Liver (tissue), 9 donors: ENCODE measurements around the gene SEPTIN10. TPM values are rescaled to one million over a fixed set of nuclear protein-coding genes. Genes with fewer than 3 reads are reported as not detected.
"Not testable (repeated sequence)": the region's sequence is repeated elsewhere in the genome, so short reads cannot be mapped to it uniquely, and the experiment has no call there.

Source experiments
- DNase-seq: peaks from one replicate; pipeline ENCODE4 v3.0.0-alpha.2; 2017; ENCODE audit warnings: low spot score
- H3K27ac ChIP-seq, 2 donors: one replicate each; pipeline ENCODE4 v1.7.0; 2013; ENCODE audit warnings: inconsistent platforms in 2 of 2, low read length in 2 of 2, control low read depth in 1 of 2, low read depth in 1 of 2, mild to moderate bottlenecking in 1 of 2
- H3K27me3 ChIP-seq, 4 donors: one replicate each; pipeline versions ENCODE4 v1.6.1 to v1.7.0; 2013; ENCODE audit warnings: low read length in 3 of 4, inconsistent platforms in 1 of 4, mild to moderate bottlenecking in 1 of 4, moderate library complexity in 1 of 4; ENCODE audit not compliant: control insufficient read depth in 4 of 4, insufficient read depth in 4 of 4
- H3K36me3 ChIP-seq, 4 donors: one replicate each; pipeline versions ENCODE4 v1.6.1 to v1.7.0; 2013; ENCODE audit warnings: low read length in 3 of 4, mild to moderate bottlenecking in 3 of 4, low read depth in 1 of 4, moderate library complexity in 1 of 4; ENCODE audit not compliant: control insufficient read depth in 4 of 4, insufficient read depth in 3 of 4
- H3K4me1 ChIP-seq, 4 donors: one replicate each; pipeline versions ENCODE4 v1.6.1 to v1.7.0; 2013; ENCODE audit warnings: low read length in 3 of 4, mild to moderate bottlenecking in 3 of 4, moderate library complexity in 1 of 4; ENCODE audit not compliant: control insufficient read depth in 4 of 4, insufficient read depth in 4 of 4
- H3K4me3 ChIP-seq, 3 donors: one replicate each; pipeline versions ENCODE4 v1.6.1 to v1.7.0; 2013; ENCODE audit warnings: low read length in 3 of 3, control low read depth in 1 of 3, low read depth in 1 of 3, mild to moderate bottlenecking in 1 of 3
- H3K9ac ChIP-seq, 2 donors: one replicate each; pipeline ENCODE4 v1.7.0; 2013; ENCODE audit warnings: low read length in 2 of 2, mild to moderate bottlenecking in 2 of 2, moderate library complexity in 2 of 2, control low read depth in 1 of 2, low read depth in 1 of 2
- H3K9me3 ChIP-seq, 4 donors: one replicate each; pipeline versions ENCODE4 v1.6.1 to v1.7.0; 2013; ENCODE audit warnings: low read length in 3 of 4; ENCODE audit not compliant: control insufficient read depth in 4 of 4
- ATF3 ChIP-seq: IDR thresholded peaks from 2 replicates; pipeline ENCODE4 v1.6.1; 2016; ENCODE audit warnings: antibody characterized with exemption
- CTCF ChIP-seq: fragments of 150-350 bp; IDR thresholded peaks from 2 replicates; pipeline ENCODE4 v1.5.1; 2017; ENCODE audit warnings: improper control_type of control experiment, low read depth, low read length; ENCODE audit not compliant: missing input control
- EGR1 ChIP-seq, 2 donors: IDR thresholded peaks; 2 replicates each; pipeline ENCODE4 v1.6.1; 2016 to 2018; ENCODE audit warnings: antibody characterized with exemption in 2 of 2, low read depth in 2 of 2
- FOXA1 ChIP-seq: IDR thresholded peaks from 2 replicates; pipeline ENCODE4 v1.6.1; 2016; ENCODE audit warnings: antibody characterized with exemption
- FOXA2 ChIP-seq: IDR thresholded peaks from 2 replicates; pipeline ENCODE4 v1.6.1; 2016; ENCODE audit warnings: antibody characterized with exemption
- GABPA ChIP-seq, 2 donors: IDR thresholded peaks in 1 of 2; conservative IDR thresholded peaks in 1 of 2; 2 replicates each; pipeline ENCODE4 v1.6.1; 2016; ENCODE audit warnings: antibody characterized with exemption in 2 of 2, mild to moderate bottlenecking in 1 of 2, moderate library complexity in 1 of 2
- HNF4A ChIP-seq, 2 donors: conservative IDR thresholded peaks; 2 replicates each; pipeline ENCODE4 v1.6.1; 2016; ENCODE audit warnings: antibody characterized with exemption in 2 of 2, mild to moderate bottlenecking in 2 of 2
- HNF4G ChIP-seq: IDR thresholded peaks from 2 replicates; pipeline ENCODE4 v1.6.1; 2016; ENCODE audit warnings: antibody characterized with exemption
- JUND ChIP-seq, 2 donors: IDR thresholded peaks; 2 replicates each; pipeline ENCODE4 v1.6.1; 2016; ENCODE audit warnings: antibody characterized with exemption in 2 of 2
- MAX ChIP-seq: IDR thresholded peaks from 2 replicates; pipeline ENCODE4 v1.6.1; 2016; ENCODE audit warnings: antibody characterized with exemption
- NR2F2 ChIP-seq: IDR thresholded peaks from 2 replicates; pipeline ENCODE4 v1.6.1; 2016; ENCODE audit warnings: antibody characterized with exemption
- RAD21 ChIP-seq, 2 donors: IDR thresholded peaks; 2 replicates each; pipeline ENCODE4 v1.6.1; 2016; ENCODE audit warnings: antibody characterized with exemption in 2 of 2, mild to moderate bottlenecking in 2 of 2
- REST ChIP-seq: IDR thresholded peaks from 2 replicates; pipeline ENCODE4 v1.6.1; 2016; ENCODE audit warnings: antibody characterized with exemption, mild to moderate bottlenecking
- RXRA ChIP-seq, 2 donors: IDR thresholded peaks; 2 replicates each; pipeline ENCODE4 v1.6.1; 2017 to 2018; ENCODE audit warnings: antibody characterized with exemption in 2 of 2, mild to moderate bottlenecking in 1 of 2
- SP1 ChIP-seq: IDR thresholded peaks from 2 replicates; pipeline ENCODE4 v1.6.1; 2018; ENCODE audit warnings: antibody characterized with exemption, mild to moderate bottlenecking
- TAF1 ChIP-seq: conservative IDR thresholded peaks from 2 replicates; pipeline ENCODE4 v1.6.1; 2016; ENCODE audit warnings: antibody characterized with exemption, mild to moderate bottlenecking
- YY1 ChIP-seq: IDR thresholded peaks from 2 replicates; pipeline ENCODE4 v1.6.1; 2016; ENCODE audit warnings: antibody characterized with exemption, mild to moderate bottlenecking
- ZBTB33 ChIP-seq: IDR thresholded peaks from 2 replicates; pipeline ENCODE4 v1.6.1; 2016; ENCODE audit warnings: antibody characterized with exemption
- WGBS: extraction: QIAGEN DNeasy Blood & Tissue Kit; methylation state at CpG from one replicate; pipeline ENCODE4 v1.1.7; 2013; 5-methylcytosine and 5-hydroxymethylcytosine counted together
- polyA plus RNA-seq, 2 donors: library from polyadenylated mRNA; stranded (reverse) in 1 of 2; unstranded in 1 of 2; fragments of 200-250 nt in 1 of 2; fragments of >200 nt in 1 of 2; fragmentation: Nextera tagmentation in 1 of 2; extraction: Ambion mirVana in 1 of 2; gene quantifications; one replicate each; pipeline versions ENCODE4 v1.2.1 to v1.2.3, GENCODE V29; 2013 to 2015
- total RNA-seq, 2 donors: library from RNA; depleted of rRNA; stranded (reverse); fragments of >200 nt; gene quantifications; one replicate each; pipeline ENCODE4 v1.2.3, GENCODE V29; 2014
- donor health status: healthy.
- donor health status: healthy.
- donor health status: healthy.
- donor health status: healthy.
- donor health status: healthy.

SEPTIN10 gene
- total and polyA plus RNA-seq, 4 donors = 19.6 to 35.9 (median 20.1) TPM

GRCh38 chr2:109645412-109646184 is 31.8 kb upstream of the SEPTIN10 start (continued):
- TF ChIP-seq HNF4A (conservative IDR thresholded peaks at IDR 0.05) (no peak), GABPA (IDR thresholded peaks at IDR 0.05 in 1 of 2, conservative IDR thresholded peaks at IDR 0.05 in 1 of 2) (no peak), NR2F2 (no peak), REST (no peak)

- DNase-seq = peak; percentile 62
- no peaks in the 10 kb centered on the region for H3K27me3 ChIP-seq
- no peaks in the 10 kb centered on the region for H3K36me3 ChIP-seq
- peaks cover 2 to 20% (median 7%) of the 10 kb centered on the region in 4 donors for H3K4me1 ChIP-seq
- 17% methylated on average over 12 of the region's 12 CpGs for WGBS
- peak overlapping the region; percentile 40 to 69 for H3K9ac ChIP-seq
- H3K9me3 ChIP-seq = no peaks in the 10 kb centered on the region
- peak overlapping the region in 1 of 3 donors; percentile 4 for H3K4me3 ChIP-seq
- peak overlapping the region; percentile 83 to 93 for H3K27ac ChIP-seq
- TF ChIP-seq ATF3 (peak; percentile 39), ZBTB33 (peak; percentile 75), YY1 (peak; percentile 91), FOXA1 (peak; percentile 99), FOXA2 (peak; percentile 99), REST (peak; percentile 85), RAD21 (IDR thresholded peaks at IDR 0.05) (peak; percentile 60 to 65), HNF4A (conservative IDR thresholded peaks at IDR 0.05) (peak; percentile 89 to 94), EGR1 (IDR thresholded peaks at IDR 0.05; ENCODE audit: low read depth in 2 of 2) (peak; percentile 52 to 59), JUND (IDR thresholded peaks at IDR 0.05) (peak; percentile 53 to 68), HNF4G (peak; percentile 81), SP1 (peak; percentile 95), CTCF (no peak), GABPA (IDR thresholded peaks at IDR 0.05 in 1 of 2, conservative IDR thresholded peaks at IDR 0.05 in 1 of 2) (peak in 1 of 2 donors; percentile 74), NR2F2 (peak; percentile 18), MAX (peak; percentile 86), RXRA (IDR thresholded peaks at IDR 0.05) (peak; percentile 72 to 91), TAF1 (peak; percentile 42)
Observed at GRCh38 chr2:109644571-109645275, 31.0 kb upstream of the SEPTIN10 start.

GRCh38 chr2:109640000-109640399 is 26.2 kb upstream of the SEPTIN10 start:
- not testable (repeated sequence) for H3K27ac ChIP-seq, H3K27me3 ChIP-seq, H3K9me3 ChIP-seq, H3K9ac ChIP-seq, DNase-seq, H3K36me3 ChIP-seq, H3K4me3 ChIP-seq
- peaks cover 2 to 21% (median 12%) of the 10 kb centered on the region in 4 donors for H3K4me1 ChIP-seq
- 96% methylated on average over 9 of the region's 9 CpGs for WGBS
